ENCODE measurements around the gene DPP4.
"Not testable (repeated sequence)": the region's sequence is repeated elsewhere in the genome, so short reads cannot be mapped to it uniquely, and the experiment has no call there.

The DPP4 gene

DNA sequence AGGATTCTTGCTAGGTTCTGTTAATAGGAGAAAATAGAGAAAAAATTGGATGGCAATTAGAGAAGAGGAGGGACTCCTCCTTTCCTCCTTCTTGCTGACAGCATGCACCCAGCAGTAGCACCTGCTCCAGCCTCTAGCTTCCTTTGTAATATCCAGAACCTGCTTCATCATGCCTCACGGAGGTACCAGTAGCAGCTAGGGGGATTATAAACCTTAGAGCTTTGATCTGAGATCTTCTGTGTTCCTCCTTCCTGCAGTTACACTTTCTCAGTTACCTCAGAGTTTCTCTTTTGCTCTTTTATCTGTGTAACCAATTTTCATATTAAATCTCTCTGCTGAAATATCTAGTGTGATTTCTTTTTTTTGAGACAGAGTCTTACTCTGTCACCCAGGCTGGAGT, 16.6 kb downstream of the DPP4 start:
- DNase-seq: no peak

DNA sequence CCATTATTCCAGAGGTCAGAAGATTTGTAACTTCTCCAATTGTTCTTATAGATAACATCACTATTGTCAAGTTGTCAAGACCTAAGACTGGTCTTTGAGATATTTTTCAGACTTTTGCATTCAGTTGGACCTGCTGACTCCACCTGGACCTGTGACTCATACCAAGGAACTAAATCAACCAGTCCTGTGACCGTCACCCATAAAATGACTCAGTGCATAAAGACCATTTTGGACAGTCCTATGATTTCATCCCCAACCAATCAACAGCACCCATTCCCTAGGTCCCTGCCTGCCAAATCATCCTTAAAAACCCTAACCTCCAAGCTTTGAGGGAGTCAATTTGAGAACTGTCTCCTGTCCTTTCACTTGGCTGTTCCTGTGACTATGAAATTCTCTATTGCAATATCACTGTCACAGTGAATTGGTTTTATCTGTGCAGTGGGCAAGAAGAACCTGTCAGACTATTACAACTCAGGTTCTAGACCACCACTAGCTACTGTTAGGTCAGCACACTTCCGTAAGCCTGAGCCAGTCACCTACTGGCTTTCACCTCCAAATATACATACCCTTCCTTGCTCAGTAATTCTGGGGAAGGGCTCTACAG, 17.1 kb downstream of the DPP4 start:
- no peak for DNase-seq

- DNase-seq: no peak
Observed at GRCh38 chr2:162053808-162054155, 20.2 kb downstream of the DPP4 start.

DNA sequence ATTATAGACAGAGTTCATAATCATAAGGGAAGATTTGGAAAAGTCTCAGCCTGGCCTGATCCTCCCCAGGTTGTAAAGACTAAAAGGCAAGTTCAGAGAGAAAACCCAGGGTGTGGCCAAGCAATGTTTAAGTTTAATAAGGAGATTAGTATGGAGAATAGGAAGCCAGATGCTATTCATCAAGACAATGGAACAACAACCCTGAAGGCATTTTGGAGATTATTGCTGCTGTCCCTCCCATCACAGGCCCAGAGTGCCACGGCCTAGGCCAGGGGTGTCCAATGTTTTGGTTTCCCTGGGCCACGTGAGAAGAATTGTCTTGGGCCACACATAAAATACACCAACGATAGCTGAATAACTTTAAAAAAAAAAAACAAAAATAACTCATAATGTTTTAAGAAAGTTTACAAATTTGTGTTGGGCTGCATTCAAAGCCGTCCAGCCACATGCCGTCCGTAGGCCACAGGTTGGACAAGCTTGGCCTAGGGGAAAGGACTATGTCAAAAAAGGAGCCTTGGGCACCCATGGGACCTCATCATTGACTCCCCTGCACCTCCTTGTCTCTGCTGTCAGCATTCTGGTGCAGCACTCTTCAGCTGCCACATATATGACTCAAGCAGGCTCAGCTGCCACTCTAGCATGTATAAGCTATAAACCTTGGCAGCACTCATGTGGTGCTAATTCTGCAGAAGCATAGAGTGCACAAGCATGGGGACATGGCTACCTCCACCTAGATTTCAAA, 20.8 kb downstream of the DPP4 start:
- no peak for DNase-seq

- no peak for DNase-seq
Observed at GRCh38 chr2:162050513-162050961, 23.5 kb downstream of the DPP4 start.

DNA sequence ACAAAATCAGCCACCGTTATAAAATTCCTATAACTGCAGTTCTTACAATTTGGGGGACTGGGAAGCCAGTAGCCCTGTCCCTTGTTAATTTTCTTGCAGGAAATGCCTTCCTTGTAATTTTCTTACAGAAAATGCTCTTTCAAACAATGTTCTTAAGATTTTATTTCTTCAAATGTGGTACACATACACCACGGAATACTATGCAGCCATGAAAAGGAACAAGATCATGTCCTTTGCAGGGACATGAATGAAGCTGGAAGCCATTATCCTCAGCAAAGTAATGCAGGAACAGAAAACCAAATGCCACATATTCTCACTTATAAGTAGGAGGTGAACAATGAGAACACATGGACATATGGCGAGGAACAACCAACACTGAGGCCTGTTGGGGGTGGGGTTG, 24.9 kb downstream of the DPP4 start:
- DNase-seq: not testable (repeated sequence)

- no peak for DNase-seq
Observed at GRCh38 chr2:162044586-162044985, 29.4 kb downstream of the DPP4 start.

DNA sequence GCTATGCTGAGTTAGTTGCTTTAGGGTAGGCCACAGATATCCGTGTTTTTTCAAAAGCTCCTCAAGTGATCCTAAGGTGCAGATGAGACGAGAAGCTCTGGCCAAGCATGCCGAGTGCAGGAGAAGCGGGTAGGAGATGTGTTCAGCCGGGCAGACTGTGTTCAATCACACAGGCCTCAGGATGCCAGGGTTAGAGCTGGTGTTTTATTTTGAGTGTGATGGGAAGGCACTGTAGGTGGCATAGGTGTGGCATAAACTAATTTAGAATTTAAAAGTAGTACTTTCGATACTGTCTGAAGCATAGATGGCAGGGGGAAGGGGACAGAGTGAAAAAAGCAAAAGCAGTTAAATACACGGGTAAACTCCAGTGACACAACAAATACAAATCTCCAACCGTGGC, 30.9 kb downstream of the DPP4 start:
- no peak for DNase-seq

- no peak for DNase-seq
Observed at GRCh38 chr2:162041485-162041884, 32.5 kb downstream of the DPP4 start.

GRCh38 chr2:162038725-162039124, 35.3 kb downstream of the DPP4 start:
- no peak for DNase-seq

DNA sequence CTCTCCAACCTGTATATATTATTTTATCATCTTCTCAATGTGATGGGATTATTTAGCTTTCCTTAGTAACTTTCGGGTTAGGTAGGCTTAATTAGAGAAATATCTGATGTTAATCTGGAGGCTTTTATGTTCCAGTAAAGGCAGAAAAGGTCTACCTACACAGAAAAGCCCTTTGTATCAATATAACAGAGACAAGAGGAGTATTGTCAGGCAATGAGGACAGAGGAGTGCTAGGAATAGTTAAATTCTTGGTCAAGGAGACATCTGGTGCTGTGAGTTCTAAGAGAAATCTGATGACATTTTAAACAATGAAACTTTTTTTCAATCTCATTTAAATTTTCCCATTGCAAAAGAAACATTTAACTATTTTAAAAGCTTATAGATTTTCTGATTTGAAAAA, 36.1 kb downstream of the DPP4 start:
- DNase-seq: no peak

DNA sequence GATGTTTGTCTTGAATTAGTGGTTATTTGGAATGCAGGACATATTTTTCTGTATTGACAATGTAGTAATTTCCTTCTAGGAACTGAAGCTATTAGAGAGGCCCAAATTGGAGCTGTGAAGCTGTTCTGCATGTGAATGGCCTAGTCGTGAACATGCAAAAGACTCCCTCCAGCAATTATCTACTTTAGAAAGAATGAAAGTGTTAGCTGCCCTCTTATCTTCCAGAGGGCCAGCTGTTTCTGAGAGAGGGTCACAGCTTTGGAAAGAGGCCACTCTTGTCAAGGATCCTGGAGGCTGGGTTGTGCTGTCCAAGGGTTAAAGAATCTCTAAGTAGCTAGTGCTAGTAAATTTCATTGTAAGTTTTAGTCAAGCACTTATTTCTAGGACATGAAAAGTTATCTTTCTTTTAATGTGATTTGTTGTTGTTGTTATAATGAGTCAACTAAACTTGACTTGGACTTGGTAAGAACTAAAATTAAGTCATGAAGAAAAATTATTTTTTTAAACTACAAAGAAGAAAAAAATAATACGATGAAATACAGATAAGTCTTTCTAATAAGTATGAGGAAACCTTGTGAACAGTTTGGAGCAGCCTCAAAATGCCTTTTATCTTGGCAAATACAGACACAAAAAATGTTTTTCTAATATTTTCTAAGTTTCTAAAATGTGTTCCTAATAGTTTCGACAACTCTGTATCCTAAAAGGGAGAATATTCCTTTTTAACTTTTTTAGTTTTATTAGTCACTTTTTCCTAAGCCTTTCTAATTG, 36.8 kb downstream of the DPP4 start:
- DNase-seq: no peak

- DNase-seq: no peak
Observed at GRCh38 chr2:162035981-162036380, 38.0 kb downstream of the DPP4 start.

- no peak for DNase-seq
Observed at GRCh38 chr2:162030363-162031190, 43.4 kb downstream of the DPP4 start.

DNA sequence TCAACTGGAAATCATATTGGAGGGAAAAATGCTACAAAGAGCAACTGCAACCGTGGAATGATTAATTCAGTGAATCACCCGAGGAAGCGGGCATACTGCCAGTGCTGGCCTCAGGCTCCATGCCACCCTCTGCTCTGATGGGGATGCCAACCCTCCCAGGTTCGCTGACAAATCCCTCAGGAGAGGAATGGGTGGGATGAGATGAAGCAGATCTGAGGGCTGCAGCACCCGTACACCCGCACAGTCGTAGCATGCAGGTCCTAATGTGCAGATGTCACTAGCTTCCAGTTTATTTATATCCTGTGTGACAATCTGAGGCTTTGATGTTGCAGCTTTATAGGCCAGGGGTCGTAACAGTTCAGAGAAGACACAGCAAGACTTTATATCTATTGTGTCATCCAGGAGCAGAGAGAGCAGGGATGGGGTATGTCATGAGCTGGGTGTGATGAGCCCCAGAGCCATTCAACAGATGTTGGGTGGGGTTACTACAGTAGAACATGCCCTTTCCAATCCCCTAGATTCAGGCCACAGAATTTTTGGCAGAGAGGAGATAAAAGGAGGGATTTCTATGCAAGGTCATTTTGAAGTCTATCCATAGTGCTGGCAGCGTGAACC, 44.6 kb downstream of the DPP4 start:
- DNase-seq: no peak

GRCh38 chr2:162028511-162028910, 45.5 kb downstream of the DPP4 start:
- no peak for DNase-seq

- no peak for DNase-seq
Observed at GRCh38 chr2:162025121-162025911, 48.7 kb downstream of the DPP4 start.

- no peak for DNase-seq
Observed at GRCh38 chr2:162022290-162022945, 51.6 kb downstream of the DPP4 start.

DNA sequence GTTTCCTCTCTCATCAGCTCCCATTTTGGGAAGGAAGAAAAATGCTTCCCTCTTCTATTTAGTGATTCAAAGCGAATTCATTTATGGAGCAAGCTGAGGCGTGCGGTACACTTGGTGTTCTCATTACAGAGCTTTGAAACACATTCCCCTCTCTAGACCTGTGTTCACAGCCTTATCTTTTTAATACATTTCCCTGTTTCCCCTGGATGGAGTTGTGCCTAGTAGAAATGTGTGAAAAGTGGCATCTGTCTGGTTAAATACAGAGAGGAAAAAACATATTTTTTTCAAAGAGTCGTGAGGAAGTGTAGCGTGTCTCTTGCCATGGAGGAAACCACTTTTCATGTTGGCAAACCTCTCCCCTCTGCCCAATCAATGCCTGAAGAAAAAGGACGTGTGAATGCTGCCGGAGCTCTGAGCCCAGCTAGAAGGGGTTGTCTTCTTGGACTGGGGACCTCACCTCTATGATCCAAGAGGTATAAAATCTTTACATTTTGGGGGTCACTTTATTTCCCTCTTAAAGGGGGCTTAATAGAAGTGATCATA, 52.4 kb downstream of the DPP4 start:
- no peak for DNase-seq

GRCh38 chr2:162018530-162018929, 55.5 kb downstream of the DPP4 start:
- no peak for DNase-seq

GRCh38 chr2:162017233-162017632, 56.8 kb downstream of the DPP4 start:
- DNase-seq: no peak
